ENCODE results near the gene ACACB.

DNA sequence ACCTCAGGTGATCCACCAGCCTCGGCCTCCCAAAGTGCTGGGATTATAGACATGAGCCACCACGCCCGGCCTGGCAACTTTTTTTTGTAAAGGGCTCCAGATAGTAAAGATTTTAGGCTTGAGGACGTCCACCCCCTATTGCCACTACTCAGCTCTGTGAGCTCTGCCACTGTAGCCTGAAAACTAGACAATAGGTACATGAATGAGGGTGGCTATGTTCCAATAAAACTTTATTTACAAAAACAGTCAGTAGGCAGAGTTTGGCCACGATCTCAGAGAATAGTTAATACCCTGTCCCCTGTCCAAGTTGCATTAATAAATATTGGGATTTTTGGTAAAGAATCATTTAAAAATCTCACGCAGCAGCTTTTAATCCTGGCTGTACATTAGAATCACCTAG lies 102.6 kb downstream of the ACACB start:
- TF ChIP-seq POLR2AphosphoS5 (IDR thresholded peaks at IDR 0.05; ENCODE audit: low read depth, low read length) = no peak
- no peak for TF ChIP-seq TAF1 (IDR thresholded peaks at IDR 0.05; ENCODE audit: borderline replicate concordance, insufficient read depth, low read length)
- TF ChIP-seq, protein P1, sequence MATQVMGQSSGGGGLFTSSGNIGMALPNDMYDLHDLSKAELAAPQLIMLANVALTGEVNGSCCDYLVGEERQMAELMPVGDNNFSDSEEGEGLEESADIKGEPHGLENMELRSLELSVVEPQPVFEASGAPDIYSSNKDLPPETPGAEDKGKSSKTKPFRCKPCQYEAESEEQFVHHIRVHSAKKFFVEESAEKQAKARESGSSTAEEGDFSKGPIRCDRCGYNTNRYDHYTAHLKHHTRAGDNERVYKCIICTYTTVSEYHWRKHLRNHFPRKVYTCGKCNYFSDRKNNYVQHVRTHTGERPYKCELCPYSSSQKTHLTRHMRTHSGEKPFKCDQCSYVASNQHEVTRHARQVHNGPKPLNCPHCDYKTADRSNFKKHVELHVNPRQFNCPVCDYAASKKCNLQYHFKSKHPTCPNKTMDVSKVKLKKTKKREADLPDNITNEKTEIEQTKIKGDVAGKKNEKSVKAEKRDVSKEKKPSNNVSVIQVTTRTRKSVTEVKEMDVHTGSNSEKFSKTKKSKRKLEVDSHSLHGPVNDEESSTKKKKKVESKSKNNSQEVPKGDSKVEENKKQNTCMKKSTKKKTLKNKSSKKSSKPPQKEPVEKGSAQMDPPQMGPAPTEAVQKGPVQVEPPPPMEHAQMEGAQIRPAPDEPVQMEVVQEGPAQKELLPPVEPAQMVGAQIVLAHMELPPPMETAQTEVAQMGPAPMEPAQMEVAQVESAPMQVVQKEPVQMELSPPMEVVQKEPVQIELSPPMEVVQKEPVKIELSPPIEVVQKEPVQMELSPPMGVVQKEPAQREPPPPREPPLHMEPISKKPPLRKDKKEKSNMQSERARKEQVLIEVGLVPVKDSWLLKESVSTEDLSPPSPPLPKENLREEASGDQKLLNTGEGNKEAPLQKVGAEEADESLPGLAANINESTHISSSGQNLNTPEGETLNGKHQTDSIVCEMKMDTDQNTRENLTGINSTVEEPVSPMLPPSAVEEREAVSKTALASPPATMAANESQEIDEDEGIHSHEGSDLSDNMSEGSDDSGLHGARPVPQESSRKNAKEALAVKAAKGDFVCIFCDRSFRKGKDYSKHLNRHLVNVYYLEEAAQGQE (IDR thresholded peaks at IDR 0.05; ENCODE audit: insufficient read depth in 1 of 2, low read depth in 2 of 2, low read length in 2 of 2) = no peak
- TF ChIP-seq FOXP2 (optimal IDR thresholded peaks at IDR 0.05; ENCODE audit: borderline replicate concordance, extremely low read depth, extremely low read length, insufficient read depth) = no peak
- no peak for TF ChIP-seq SIN3A (IDR thresholded peaks at IDR 0.05; ENCODE audit: borderline replicate concordance, insufficient read depth, low read length)
